ENCODE measurements around the gene WDR13. TPM values are rescaled to one million over a fixed set of nuclear protein-coding genes. Genes with fewer than 3 reads are reported as not detected.

The WDR13 gene
- total RNA-seq, 2 experiments from 2014 or later: 32.6 to 42.9 TPM

DNA sequence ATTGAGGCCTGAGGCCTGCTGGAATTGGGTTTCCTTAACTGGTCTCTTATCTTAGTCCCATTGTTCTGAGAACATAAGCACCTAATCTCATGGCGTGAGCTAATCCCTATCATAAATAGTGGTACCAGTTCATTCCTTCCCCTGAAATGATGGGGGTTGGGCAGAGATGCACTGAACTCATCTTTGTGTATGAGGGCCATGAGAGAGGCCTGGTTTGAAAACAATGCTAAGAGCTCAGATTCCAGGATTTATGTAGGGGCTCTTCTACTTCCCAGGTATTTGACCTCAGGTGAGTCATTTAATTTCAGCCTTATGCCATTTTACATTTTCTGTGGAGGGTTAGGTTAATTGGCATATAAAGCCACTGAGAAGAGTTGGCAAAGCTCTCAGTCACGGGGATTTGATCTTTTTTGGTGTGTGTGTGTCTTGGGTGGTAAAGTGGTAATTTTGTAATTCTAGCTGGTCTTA, 18.6 kb upstream of the WDR13 start:
- peaks cover 28% of the 10 kb centered on the region for H3K4me1 Mint-ChIP-seq
- CTCF ChIA-PET: interaction anchor here (0.6 to 1.1 kb wide), 2 partner anchors 39 to 77 kb away, joined by 4 to 5 read pairs; partner anchors contain the start of gene TBC1D25
- H3K36me3 Mint-ChIP-seq: peaks cover 38% of the 10 kb centered on the region
- no peaks in the 10 kb centered on the region for H3K27me3 Mint-ChIP-seq
- no peak overlapping the region for H3K4me3 Mint-ChIP-seq
- no peak for ATAC-seq
- peak overlapping the region; percentile 42 for H3K27ac Mint-ChIP-seq
- H3K9me3 Mint-ChIP-seq (ENCODE audit: low read depth): no peaks in the 10 kb centered on the region
- DNase-seq: no peak

DNA sequence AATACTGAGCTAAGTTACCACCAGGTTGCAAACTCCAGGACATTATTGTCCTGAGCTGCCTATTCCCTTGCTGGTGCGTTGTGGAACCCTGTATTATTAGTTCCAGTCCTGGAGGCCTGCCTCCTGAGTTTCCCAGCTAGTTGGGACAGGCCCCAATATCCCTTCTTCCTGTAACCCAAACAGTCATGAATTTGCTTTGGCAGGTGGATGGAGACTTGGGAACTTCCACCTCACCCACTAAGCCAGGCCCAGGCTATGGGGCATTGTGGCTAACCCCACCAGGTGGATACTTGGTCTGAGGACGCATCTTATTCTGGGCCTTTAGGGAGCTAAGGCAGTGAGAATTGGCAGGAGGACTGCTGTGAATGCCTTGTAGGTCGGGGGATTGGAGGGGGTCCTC, 18.0 kb upstream of the WDR13 start:
- Mint-ChIP-seq H3K27ac (no peak overlapping the region), H3K4me3 (no peak overlapping the region), H3K4me1 (peaks cover 23% of the 10 kb centered on the region), H3K9me3 (ENCODE audit: low read depth) (no peaks in the 10 kb centered on the region), H3K36me3 (peaks cover 38% of the 10 kb centered on the region), H3K27me3 (no peaks in the 10 kb centered on the region)
- no peak for DNase-seq
- no peak for ATAC-seq
- CTCF ChIA-PET: interaction anchor here (1.1 kb wide), 1 partner anchor 40 kb away, joined by 5 read pairs; the partner anchor contains the start of gene TBC1D25

- H3K27ac Mint-ChIP-seq: no peak overlapping the region
- ATAC-seq: no peak
- H3K4me3 Mint-ChIP-seq: no peak overlapping the region
- DNase-seq: no peak
- H3K4me1 Mint-ChIP-seq: peaks cover 19% of the 10 kb centered on the region
- CTCF ChIA-PET: no interaction called here
- H3K36me3 Mint-ChIP-seq: peaks cover 29% of the 10 kb centered on the region
- no peaks in the 10 kb centered on the region for H3K9me3 Mint-ChIP-seq (ENCODE audit: low read depth)
- H3K27me3 Mint-ChIP-seq: no peaks in the 10 kb centered on the region
Measured at GRCh38 chrX:48580662-48581061, 16.6 kb upstream of the WDR13 start.

- peaks cover 3% of the 10 kb centered on the region for H3K36me3 Mint-ChIP-seq
- H3K27me3 Mint-ChIP-seq: no peaks in the 10 kb centered on the region
- no peak overlapping the region for H3K27ac Mint-ChIP-seq
- H3K4me1 Mint-ChIP-seq: peaks cover 4% of the 10 kb centered on the region
- ATAC-seq: no peak
- no peaks in the 10 kb centered on the region for H3K9me3 Mint-ChIP-seq (ENCODE audit: low read depth)
- DNase-seq: no peak
- H3K4me3 Mint-ChIP-seq: no peak overlapping the region
- CTCF ChIA-PET: no interaction called here
Measured at GRCh38 chrX:48584698-48585097, 12.6 kb upstream of the WDR13 start.

DNA sequence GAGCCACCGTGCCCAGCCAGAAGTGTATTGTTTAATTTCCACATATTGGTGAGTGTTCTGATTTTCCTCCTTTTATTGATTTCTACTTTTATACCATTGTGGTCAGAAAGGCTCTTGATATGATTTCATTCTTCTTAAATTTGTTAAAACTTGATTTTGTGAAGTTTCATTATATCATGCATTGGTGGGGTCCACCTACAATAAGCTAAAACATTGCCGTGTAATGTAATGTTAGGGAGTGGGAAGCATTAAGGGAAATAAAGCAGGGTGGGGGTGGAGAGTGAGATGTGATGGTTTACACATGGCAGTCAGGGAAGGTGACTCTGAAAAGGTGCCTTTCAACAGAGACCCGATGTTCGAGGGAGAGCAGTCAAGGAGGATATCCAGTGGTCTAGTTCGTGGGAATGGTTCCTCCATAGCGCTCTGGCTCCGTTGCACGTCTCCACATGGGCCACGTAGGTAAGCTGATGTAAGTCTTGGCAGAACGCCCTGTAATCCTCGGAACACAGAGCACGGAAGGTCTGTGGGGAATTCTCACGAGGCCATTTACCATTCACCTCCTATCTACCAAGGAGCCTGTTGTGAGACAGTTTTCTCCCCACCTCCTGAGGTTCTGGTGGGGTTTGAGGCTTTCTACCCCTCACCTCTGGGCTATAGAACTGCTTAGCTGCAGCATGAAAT, 7.7 kb upstream of the WDR13 start:
- Mint-ChIP-seq H3K27ac (no peak overlapping the region), H3K27me3 (no peaks in the 10 kb centered on the region), H3K4me1 (peaks cover 4% of the 10 kb centered on the region), H3K4me3 (no peak overlapping the region), H3K9me3 (ENCODE audit: low read depth) (no peaks in the 10 kb centered on the region), H3K36me3 (no peaks in the 10 kb centered on the region)
- CTCF ChIA-PET: interaction anchor here (0.6 kb wide), 1 partner anchor 90 kb away, joined by 3 read pairs; no protein-coding TSS in a partner anchor
- no peak for DNase-seq
- no peak for ATAC-seq

DNA sequence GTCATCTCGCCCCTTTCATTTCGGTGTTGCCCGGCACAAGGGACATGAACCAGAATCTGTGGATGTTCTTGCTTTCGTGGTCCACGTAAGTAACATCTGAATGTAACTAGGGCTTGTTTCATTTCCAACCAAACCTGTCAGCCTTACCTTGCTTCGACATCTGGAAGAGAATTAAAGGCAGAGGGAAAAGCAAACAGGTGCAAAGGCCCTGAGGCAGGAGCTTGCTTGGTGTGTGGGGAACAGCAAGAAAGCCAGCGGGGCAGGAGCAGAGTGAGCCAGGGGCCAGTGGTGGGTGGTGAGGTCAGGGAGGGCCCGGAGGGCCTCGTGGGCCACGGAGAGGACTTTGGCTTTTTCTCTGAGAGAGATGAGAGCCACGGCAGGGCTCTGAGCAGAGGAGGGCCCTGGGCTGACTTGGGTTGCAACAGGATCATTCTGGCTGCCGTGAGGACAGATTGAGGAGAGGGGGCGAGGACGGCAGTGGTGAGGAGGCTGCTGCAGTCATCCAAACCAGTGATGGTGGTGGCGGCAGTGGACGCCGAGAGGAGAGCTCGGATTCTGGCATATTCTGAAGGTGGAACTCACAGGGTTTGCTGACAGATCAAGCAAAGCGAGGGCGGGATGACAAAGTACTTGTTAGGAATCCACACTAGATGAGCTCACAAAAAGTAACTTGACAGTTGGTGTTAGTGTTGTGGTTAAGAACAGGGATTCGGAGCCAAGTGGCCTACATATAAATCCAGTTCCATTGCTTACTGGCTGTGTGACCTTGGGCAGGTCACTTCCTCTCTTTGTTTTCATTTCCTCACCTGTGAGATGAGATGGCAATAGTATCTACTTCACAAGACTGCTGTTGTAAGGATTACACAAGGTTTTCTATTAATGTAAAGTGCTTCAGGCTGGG, 6.8 kb upstream of the WDR13 start:
- DNase-seq: no peak
- H3K36me3 Mint-ChIP-seq: no peaks in the 10 kb centered on the region
- H3K9me3 Mint-ChIP-seq (ENCODE audit: low read depth): no peaks in the 10 kb centered on the region
- no peaks in the 10 kb centered on the region for H3K27me3 Mint-ChIP-seq
- H3K4me1 Mint-ChIP-seq: peaks cover 4% of the 10 kb centered on the region
- no peak overlapping the region for H3K27ac Mint-ChIP-seq
- H3K4me3 Mint-ChIP-seq: no peak overlapping the region
- no peak for ATAC-seq
- CTCF ChIA-PET: no interaction called here

- no peaks in the 10 kb centered on the region for H3K27me3 Mint-ChIP-seq
- ATAC-seq (no peak), DNase-seq (no peak)
- H3K9me3 Mint-ChIP-seq (ENCODE audit: low read depth): no peaks in the 10 kb centered on the region
- CTCF ChIA-PET: no interaction called here
- H3K27ac Mint-ChIP-seq: no peak overlapping the region
- H3K4me3 Mint-ChIP-seq: no peak overlapping the region
- peaks cover 4% of the 10 kb centered on the region for H3K4me1 Mint-ChIP-seq
- H3K36me3 Mint-ChIP-seq: no peaks in the 10 kb centered on the region
Measured at GRCh38 chrX:48591255-48591791, 6.0 kb upstream of the WDR13 start.

DNA sequence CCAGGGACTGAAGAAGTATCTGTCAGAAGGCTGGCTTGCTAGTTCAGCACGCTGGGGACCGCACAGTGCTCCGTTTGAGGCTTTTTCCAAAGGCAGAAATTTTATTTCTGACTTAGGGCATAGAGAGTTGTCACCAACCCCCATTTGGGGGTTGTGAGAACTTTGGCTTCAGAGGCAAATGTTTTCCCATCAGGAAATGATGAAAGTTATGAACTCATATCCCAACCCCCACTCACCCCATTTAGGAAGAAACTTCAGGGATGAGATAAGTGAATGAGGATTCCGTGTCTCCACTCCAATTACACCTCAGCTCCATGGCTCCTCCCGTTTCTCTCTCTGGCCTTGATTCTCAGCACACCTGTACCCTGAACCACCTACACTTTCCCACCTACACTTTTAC, 4.3 kb upstream of the WDR13 start:
- Mint-ChIP-seq H3K4me3 (no peak overlapping the region), H3K27me3 (no peaks in the 10 kb centered on the region), H3K9me3 (ENCODE audit: low read depth) (no peaks in the 10 kb centered on the region), H3K4me1 (peaks cover 7% of the 10 kb centered on the region), H3K36me3 (peaks cover 1% of the 10 kb centered on the region), H3K27ac (no peak overlapping the region)
- CTCF ChIA-PET: interaction anchor here (1.1 to 1.7 kb wide), 2 partner anchors 10 to 39 kb away, joined by 3 read pairs; no protein-coding TSS in a partner anchor
- DNase-seq: no peak
- ATAC-seq: no peak

DNA sequence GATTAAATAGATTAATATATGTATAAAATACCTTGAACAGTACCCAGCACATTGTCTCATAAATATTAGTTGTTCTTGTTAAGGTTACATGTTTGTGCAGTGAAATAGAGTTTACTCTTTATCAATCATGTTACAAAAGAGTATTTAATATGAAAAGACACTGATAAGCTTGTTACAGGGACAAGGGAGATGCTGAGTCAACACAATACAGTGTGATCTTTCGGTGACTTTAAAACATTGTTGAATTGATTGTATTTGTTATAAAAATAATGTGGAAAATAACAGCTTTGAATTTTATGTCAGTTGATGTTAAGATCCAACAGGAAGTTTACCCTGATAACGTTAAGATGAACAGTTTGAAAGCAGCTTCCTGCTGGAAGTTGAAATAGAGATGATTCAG, 1.4 kb upstream of the WDR13 start:
- DNase-seq (no peak), ATAC-seq (no peak)
- no peaks in the 10 kb centered on the region for H3K27me3 Mint-ChIP-seq
- peaks cover 14% of the 10 kb centered on the region for H3K4me1 Mint-ChIP-seq
- no peak overlapping the region for H3K4me3 Mint-ChIP-seq
- no peak overlapping the region for H3K27ac Mint-ChIP-seq
- H3K9me3 Mint-ChIP-seq (ENCODE audit: low read depth): no peaks in the 10 kb centered on the region
- CTCF ChIA-PET: no interaction called here
- H3K36me3 Mint-ChIP-seq: peaks cover 1% of the 10 kb centered on the region

GRCh38 chrX:48598614-48599013, 1.3 kb downstream of the WDR13 start:
- H3K36me3 Mint-ChIP-seq: peaks cover 1% of the 10 kb centered on the region
- ATAC-seq (no peak), DNase-seq (no peak)
- peaks cover 10% of the 10 kb centered on the region for H3K4me1 Mint-ChIP-seq
- peak overlapping the region; percentile 97 for H3K27ac Mint-ChIP-seq
- no peaks in the 10 kb centered on the region for H3K27me3 Mint-ChIP-seq
- CTCF ChIA-PET: no interaction called here
- H3K9me3 Mint-ChIP-seq (ENCODE audit: low read depth): no peaks in the 10 kb centered on the region
- peak overlapping the region; percentile 93 for H3K4me3 Mint-ChIP-seq

DNA sequence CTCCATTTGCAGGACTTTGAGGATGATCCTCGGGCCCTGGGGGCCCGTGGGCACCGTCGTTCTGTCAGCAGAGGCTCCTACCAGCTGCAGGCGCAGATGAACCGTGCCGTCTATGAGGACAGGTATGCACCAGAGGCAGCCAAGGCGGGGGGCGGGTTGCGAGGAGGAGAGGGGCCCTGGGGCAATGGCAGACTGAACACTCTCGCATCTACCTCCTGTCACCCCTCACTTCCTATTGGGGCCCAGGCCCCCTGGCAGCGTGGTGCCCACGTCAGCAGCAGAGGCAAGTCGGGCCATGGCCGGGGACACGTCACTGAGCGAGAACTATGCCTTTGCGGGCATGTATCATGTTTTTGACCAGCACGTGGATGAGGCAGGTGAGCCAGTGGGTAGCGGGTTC, 2.0 kb downstream of the WDR13 start:
- Mint-ChIP-seq H3K4me3 (no peak overlapping the region), H3K9me3 (ENCODE audit: low read depth) (no peaks in the 10 kb centered on the region), H3K27ac (no peak overlapping the region), H3K27me3 (no peaks in the 10 kb centered on the region), H3K36me3 (peaks cover 1% of the 10 kb centered on the region), H3K4me1 (peaks cover 10% of the 10 kb centered on the region)
- ATAC-seq: no peak
- CTCF ChIA-PET: no interaction called here
- DNase-seq: no peak

DNA sequence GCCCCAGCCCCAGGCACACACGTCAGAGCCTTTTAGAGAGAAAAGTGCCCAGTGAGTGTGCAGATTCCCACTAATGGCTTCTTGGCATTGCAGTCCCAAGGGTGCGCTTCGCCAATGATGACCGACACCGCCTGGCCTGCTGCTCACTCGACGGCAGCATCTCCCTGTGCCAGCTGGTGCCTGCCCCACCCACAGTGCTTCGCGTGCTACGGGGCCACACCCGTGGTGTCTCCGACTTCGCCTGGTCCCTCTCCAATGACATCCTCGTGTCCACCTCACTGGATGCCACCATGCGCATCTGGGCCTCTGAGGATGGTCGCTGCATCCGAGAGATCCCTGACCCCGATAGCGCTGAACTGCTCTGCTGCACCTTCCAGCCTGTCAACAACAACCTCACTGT, 2.9 kb downstream of the WDR13 start:
- H3K36me3 Mint-ChIP-seq: peaks cover 2% of the 10 kb centered on the region
- H3K9me3 Mint-ChIP-seq (ENCODE audit: low read depth): no peaks in the 10 kb centered on the region
- no peak overlapping the region for H3K4me3 Mint-ChIP-seq
- H3K27me3 Mint-ChIP-seq: no peaks in the 10 kb centered on the region
- DNase-seq (no peak), ATAC-seq (no peak)
- no peak overlapping the region for H3K27ac Mint-ChIP-seq
- CTCF ChIA-PET: no interaction called here
- peaks cover 10% of the 10 kb centered on the region for H3K4me1 Mint-ChIP-seq

DNA sequence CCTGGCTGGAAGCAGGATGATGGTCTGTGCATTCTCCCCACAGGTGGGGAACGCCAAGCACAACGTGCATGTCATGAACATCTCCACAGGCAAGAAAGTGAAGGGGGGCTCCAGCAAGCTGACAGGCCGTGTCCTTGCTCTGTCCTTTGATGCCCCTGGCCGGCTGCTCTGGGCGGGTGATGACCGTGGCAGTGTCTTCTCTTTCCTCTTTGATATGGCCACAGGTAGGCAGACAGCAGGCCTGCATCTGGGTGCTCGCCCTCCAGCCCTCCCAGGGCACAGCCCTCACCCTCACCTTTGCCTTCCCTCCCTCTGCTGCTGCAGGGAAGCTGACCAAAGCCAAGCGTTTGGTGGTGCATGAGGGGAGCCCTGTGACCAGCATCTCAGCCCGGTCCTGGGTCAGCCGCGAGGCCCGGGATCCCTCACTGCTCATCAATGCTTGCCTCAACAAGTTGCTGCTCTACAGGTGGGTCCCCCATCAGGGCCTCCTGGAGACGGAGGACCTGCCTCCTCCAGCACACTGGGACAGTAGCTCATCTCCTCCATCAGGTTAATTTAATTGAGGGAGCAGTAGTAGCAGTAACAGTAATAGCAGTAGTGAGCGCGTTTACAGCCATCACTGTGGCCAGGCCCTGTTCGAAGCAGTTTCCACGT, 4.6 kb downstream of the WDR13 start:
- Mint-ChIP-seq H3K9me3 (ENCODE audit: low read depth) (no peaks in the 10 kb centered on the region), H3K4me1 (peaks cover 10% of the 10 kb centered on the region), H3K27ac (no peak overlapping the region), H3K27me3 (no peaks in the 10 kb centered on the region), H3K36me3 (peaks cover 3% of the 10 kb centered on the region), H3K4me3 (no peak overlapping the region)
- DNase-seq (no peak), ATAC-seq (no peak)
- CTCF ChIA-PET: no interaction called here
